ENCODE data around the gene BANK1.

DNA sequence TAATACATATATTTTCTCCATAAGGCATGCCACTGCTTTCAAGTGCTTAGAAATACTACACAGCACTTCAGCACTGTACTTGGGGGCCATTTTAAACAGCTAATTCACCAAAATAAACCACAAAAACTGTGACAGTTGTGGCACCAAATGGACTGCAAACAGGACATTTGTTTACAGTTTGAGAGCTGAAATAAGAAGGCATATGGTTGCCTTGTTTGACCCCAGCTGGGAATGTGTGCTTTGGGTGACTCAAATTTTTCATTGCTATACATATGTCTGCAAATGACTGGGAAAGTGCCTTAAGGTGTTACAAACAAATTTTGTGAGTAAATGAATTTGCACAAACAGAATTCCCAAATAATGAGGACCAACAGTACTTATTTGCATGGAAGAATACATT, 124.2 kb downstream of the BANK1 start:
- TF ChIP-seq, protein P1, sequence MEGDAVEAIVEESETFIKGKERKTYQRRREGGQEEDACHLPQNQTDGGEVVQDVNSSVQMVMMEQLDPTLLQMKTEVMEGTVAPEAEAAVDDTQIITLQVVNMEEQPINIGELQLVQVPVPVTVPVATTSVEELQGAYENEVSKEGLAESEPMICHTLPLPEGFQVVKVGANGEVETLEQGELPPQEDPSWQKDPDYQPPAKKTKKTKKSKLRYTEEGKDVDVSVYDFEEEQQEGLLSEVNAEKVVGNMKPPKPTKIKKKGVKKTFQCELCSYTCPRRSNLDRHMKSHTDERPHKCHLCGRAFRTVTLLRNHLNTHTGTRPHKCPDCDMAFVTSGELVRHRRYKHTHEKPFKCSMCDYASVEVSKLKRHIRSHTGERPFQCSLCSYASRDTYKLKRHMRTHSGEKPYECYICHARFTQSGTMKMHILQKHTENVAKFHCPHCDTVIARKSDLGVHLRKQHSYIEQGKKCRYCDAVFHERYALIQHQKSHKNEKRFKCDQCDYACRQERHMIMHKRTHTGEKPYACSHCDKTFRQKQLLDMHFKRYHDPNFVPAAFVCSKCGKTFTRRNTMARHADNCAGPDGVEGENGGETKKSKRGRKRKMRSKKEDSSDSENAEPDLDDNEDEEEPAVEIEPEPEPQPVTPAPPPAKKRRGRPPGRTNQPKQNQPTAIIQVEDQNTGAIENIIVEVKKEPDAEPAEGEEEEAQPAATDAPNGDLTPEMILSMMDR (IDR thresholded peaks at IDR 0.05), result no peak
- no peak for TF ChIP-seq POLR2AphosphoS5 (IDR thresholded peaks at IDR 0.05; ENCODE audit: insufficient read depth in 1 of 2, low read depth in 1 of 2)

Measured in vagina (tissue), 2 donors.